Stomach (tissue), 4 donors: ENCODE results near the gene EMC9.

Experiments used
- CTCF ChIP-seq, 7 experiments: fragments of 450-650 bp in 4 of 7; fragments of 200-600 bp in 3 of 7; sonication (generic) in 3 of 7; IDR thresholded peaks; one replicate each; pipeline ENCODE4 v1.5.1; 2016 to 2019; ENCODE audit warnings: antibody characterized with exemption in 7 of 7, control low read depth in 2 of 7, mild to moderate bottlenecking in 1 of 7
- EP300 ChIP-seq: sonication (generic); formaldehyde crosslinking; IDR thresholded peaks from one replicate; pipeline ENCODE4 v1.6.1; 2017; ENCODE audit warnings: antibody characterized with exemption

DNA sequence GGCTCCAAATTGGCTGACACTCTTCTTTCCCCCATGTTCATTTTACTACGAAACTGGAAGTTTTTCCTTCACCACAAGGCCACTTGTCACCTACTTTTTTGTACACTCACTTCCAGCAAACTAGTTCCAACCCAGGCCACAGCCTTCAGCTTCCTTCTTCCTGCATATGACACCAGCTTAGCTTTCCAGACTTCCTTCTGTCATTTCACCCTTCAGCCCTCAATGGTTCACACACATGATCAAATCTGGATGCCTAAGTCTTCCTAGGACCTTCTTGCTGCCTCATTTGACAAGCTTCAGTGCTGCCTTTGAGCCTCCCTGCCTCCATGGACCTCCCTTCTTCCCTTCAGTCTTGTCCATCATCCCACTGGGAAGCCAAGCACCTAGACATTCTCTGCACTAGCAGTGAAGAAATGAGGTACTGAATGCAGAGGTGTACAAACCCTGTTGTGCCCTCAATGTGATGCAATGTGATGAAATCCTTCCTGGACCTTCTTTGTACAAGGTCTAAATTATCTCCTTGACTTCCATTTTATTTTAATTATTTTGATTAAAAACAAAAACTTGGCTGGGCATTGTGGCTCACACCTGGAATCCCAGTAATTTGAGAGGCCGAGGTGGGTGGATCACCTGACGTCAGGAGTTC is 26.2 kb upstream of the EMC9 start:
- TF ChIP-seq CTCF (IDR thresholded peaks at IDR 0.05) (no peak), EP300 (no peak)
